Measurements from ENCODE around the gene SUSD3.

SUSD3 gene

DNA sequence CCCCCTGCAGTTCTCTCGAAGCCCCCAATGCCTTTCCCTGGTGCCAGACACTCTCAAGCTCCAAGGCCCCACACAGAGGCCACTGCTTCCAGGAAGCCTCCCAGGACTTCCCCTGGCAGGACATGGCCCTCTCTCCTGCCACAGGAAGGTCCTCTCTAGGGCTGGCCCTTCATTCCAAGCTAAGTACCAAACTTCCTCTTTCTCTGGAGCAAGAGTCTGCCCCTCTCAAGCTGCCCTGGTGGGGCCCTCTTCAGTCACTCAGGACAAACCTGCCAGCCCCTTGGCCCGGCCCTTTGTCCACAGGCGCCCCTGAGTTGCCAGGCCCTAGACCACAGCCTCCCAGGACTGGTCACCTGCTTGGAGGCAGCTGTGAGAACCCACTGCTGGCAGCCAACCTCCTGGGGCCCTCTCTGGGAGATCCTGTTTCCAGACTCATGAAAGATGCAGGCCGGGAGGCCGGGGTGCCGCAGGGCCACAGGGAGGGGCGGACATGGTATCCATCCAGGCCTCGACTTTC, 69.0 kb downstream of the SUSD3 start:
- Histone ChIP-seq H3K27ac (peak overlapping the region; percentile 74), H3K27me3 (ENCODE audit: control insufficient read depth, insufficient read depth, low read length) (no peaks in the 10 kb centered on the region), H3K4me2 (ENCODE audit: low read length) (no peak overlapping the region), H3K36me3 (ENCODE audit: control insufficient read depth, insufficient read depth, low read length) (no peaks in the 10 kb centered on the region), H3K4me3 (ENCODE audit: low read depth, low read length) (no peak overlapping the region), H3K9ac (no peak overlapping the region), H3K9me3 (ENCODE audit: control insufficient read depth, low read length) (no peaks in the 10 kb centered on the region), H3K4me1 (peaks cover 42% of the 10 kb centered on the region), H3K79me2 (peaks cover 44% of the 10 kb centered on the region), H2AFZ (no peak overlapping the region)
- TF ChIP-seq, protein P1, sequence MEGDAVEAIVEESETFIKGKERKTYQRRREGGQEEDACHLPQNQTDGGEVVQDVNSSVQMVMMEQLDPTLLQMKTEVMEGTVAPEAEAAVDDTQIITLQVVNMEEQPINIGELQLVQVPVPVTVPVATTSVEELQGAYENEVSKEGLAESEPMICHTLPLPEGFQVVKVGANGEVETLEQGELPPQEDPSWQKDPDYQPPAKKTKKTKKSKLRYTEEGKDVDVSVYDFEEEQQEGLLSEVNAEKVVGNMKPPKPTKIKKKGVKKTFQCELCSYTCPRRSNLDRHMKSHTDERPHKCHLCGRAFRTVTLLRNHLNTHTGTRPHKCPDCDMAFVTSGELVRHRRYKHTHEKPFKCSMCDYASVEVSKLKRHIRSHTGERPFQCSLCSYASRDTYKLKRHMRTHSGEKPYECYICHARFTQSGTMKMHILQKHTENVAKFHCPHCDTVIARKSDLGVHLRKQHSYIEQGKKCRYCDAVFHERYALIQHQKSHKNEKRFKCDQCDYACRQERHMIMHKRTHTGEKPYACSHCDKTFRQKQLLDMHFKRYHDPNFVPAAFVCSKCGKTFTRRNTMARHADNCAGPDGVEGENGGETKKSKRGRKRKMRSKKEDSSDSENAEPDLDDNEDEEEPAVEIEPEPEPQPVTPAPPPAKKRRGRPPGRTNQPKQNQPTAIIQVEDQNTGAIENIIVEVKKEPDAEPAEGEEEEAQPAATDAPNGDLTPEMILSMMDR (IDR thresholded peaks at IDR 0.05): no peak

DNA sequence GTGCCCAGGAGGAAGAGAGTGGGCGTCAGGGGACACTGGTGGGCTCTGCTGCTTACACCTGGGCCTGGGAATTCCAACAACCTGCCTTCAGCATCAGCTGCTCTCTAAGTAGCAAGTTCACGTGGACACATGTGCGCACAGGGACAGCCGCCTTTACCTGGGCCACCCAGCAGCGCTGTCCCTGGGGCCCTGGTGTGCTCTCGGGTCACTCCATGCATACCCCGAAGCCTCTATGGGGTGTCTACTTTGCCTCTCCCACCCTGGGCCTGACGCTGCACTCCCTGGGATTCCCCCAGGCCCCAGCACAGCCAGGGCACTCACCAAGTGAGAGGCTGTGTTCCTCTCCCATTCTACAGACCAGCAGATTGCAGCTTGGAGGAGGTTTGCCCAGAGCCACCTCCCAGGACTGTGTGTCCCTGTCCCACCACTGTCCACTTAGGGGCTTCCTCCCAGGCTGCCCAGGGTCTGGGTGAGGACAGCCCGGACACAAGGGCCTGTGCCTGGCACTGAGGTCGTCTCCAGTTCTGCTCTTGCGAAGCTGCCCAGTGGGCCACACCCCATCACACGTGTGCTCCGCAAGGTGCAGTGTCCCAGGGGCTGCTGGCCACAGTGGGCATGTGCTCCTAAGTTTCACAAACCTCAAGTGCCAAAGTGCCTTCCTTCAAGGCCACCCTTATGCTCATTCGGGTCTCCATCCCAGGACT, 69.7 kb downstream of the SUSD3 start:
- Histone ChIP-seq H3K9ac (no peak overlapping the region), H3K9me3 (ENCODE audit: control insufficient read depth, low read length) (no peaks in the 10 kb centered on the region), H3K4me3 (ENCODE audit: low read depth, low read length) (no peak overlapping the region), H2AFZ (no peak overlapping the region), H3K27me3 (ENCODE audit: control insufficient read depth, insufficient read depth, low read length) (no peaks in the 10 kb centered on the region), H3K79me2 (peaks cover 44% of the 10 kb centered on the region), H3K36me3 (ENCODE audit: control insufficient read depth, insufficient read depth, low read length) (no peaks in the 10 kb centered on the region), H3K4me1 (peaks cover 43% of the 10 kb centered on the region), H3K4me2 (ENCODE audit: low read length) (no peak overlapping the region), H3K27ac (peak overlapping the region; percentile 74)
- TF ChIP-seq, protein P1 (IDR thresholded peaks at IDR 0.05): no peak

DNA sequence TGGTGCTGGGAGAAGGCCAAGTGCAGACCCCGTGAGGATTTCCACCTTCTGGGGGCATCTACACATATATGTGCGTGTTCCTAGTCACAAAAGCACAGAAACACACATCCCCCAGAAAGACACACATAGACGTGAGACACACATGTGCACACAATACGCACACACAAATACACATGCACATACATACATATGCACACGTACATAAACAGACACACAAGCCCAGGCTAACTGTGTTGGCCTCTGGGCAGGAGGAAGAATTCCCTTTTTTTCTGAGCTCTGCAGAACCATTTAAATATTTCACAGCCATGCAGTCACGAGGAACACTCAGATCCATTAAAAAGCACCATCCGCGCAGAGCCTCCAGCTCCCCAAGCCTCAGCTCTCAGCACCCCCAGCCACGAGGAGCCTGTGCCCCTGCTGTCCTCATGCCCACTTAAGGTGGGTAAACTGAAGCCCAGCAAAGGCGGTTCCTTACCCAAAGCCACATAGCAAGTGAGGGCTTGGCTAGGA, 70.3 kb downstream of the SUSD3 start:
- Histone ChIP-seq H2AFZ (no peak overlapping the region), H3K4me1 (peaks cover 43% of the 10 kb centered on the region), H3K9ac (no peak overlapping the region), H3K36me3 (ENCODE audit: control insufficient read depth, insufficient read depth, low read length) (no peaks in the 10 kb centered on the region), H3K27ac (peak overlapping the region; percentile 74), H3K9me3 (ENCODE audit: control insufficient read depth, low read length) (no peaks in the 10 kb centered on the region), H3K27me3 (ENCODE audit: control insufficient read depth, insufficient read depth, low read length) (no peaks in the 10 kb centered on the region), H3K4me3 (ENCODE audit: low read depth, low read length) (no peak overlapping the region), H3K4me2 (ENCODE audit: low read length) (peak overlapping the region; percentile 9), H3K79me2 (peaks cover 44% of the 10 kb centered on the region)
- TF ChIP-seq, protein P1 (IDR thresholded peaks at IDR 0.05): no peak

DNA sequence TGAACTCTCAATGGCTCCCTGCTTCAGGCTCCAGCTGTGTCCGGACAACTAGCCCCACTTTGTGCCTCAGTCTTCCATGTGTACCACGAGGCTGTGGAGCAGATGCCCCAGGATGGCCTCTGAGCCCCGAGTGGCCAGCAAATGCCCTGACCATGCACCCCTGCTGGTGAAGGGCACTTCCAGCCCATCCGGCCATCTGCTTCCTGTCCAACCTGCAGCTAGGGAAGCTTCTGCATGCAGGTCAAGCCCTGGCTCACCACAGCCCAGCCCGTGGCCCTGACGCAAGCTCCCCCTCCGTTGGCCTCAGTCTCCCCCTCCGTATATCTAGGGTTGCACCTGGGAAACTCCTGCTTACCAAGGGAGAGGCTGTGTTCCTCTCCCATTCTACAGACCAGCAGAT, 70.8 kb downstream of the SUSD3 start:
- no peak overlapping the region for H3K4me3 ChIP-seq (ENCODE audit: low read depth, low read length)
- H3K4me2 ChIP-seq (ENCODE audit: low read length): peak overlapping the region; percentile 9
- H3K27me3 ChIP-seq (ENCODE audit: control insufficient read depth, insufficient read depth, low read length): no peaks in the 10 kb centered on the region
- H3K36me3 ChIP-seq (ENCODE audit: control insufficient read depth, insufficient read depth, low read length): no peaks in the 10 kb centered on the region
- peaks cover 43% of the 10 kb centered on the region for H3K4me1 ChIP-seq
- peak overlapping the region; percentile 44 for H3K27ac ChIP-seq
- H2AFZ ChIP-seq: no peak overlapping the region
- peaks cover 44% of the 10 kb centered on the region for H3K79me2 ChIP-seq
- TF ChIP-seq, protein P1 (IDR thresholded peaks at IDR 0.05): no peak
- no peak overlapping the region for H3K9ac ChIP-seq
- no peaks in the 10 kb centered on the region for H3K9me3 ChIP-seq (ENCODE audit: control insufficient read depth, low read length)
